Brain microvascular endothelial cell (primary cell): ENCODE results near the gene ACSF2.

Source experiments
- DNase-seq: peaks from one replicate; pipeline ENCODE4 v3.0.0-alpha.2; 2020
- H3K27ac ChIP-seq: fragments of 250-450 bp; sonication (Bioruptor Pico); 2 replicates; pipeline ENCODE4 v1.5.1; 2020; ENCODE audit warnings: mild to moderate bottlenecking, moderate library complexity
- H3K27me3 ChIP-seq: fragments of 250-450 bp; sonication (Bioruptor Pico); replicated peaks from 2 replicates; pipeline ENCODE4 v1.5.1; 2020; ENCODE audit warnings: mild to moderate bottlenecking
- H3K36me3 ChIP-seq: fragments of 250-450 bp; sonication (Bioruptor Pico); replicated peaks from 2 replicates; pipeline ENCODE4 v1.5.1; 2020; ENCODE audit warnings: mild to moderate bottlenecking
- H3K4me3 ChIP-seq: 2 replicates; pipeline ENCODE4 v1.5.1; 2011; ENCODE audit warnings: low read depth, mild to moderate bottlenecking, control low read depth, low read length, moderate library complexity
- CTCF ChIP-seq: IDR thresholded peaks from 2 replicates; pipeline ENCODE4 v1.5.1; 2011; ENCODE audit warnings: low read depth, mild to moderate bottlenecking, moderate library complexity, low read length, control low read depth, inconsistent platforms; ENCODE audit errors: missing control alignments
- in situ Hi-C: cut with HindIII; loops from 2 replicates; pipeline ENCODE4 v1.10.0; 2017; ENCODE audit warnings: low sequenced_read_pairs, low pct_ligation_motif_present

Gene ACSF2

GRCh38 chr17:50479522-50480141 is 53.6 kb downstream of the ACSF2 start:
- peak overlapping the region; percentile 80 for H3K4me3 ChIP-seq
- H3K36me3 ChIP-seq: peaks cover 17% of the 10 kb centered on the region
- TF ChIP-seq CTCF: peak; percentile 74
- no peak overlapping the region for H3K27ac ChIP-seq
- peak; percentile 68 for DNase-seq
- in situ Hi-C loops: no loop called here
- peaks cover 3% of the 10 kb centered on the region for H3K27me3 ChIP-seq

GRCh38 chr17:50480142-50480764 is 54.2 kb downstream of the ACSF2 start:
- in situ Hi-C loops: no loop called here
- peaks cover 20% of the 10 kb centered on the region for H3K36me3 ChIP-seq
- peaks cover 3% of the 10 kb centered on the region for H3K27me3 ChIP-seq
- H3K4me3 ChIP-seq: no peak overlapping the region
- DNase-seq: no peak
- no peak overlapping the region for H3K27ac ChIP-seq
- TF ChIP-seq CTCF: no peak

GRCh38 chr17:50480854-50481490 is 55.0 kb downstream of the ACSF2 start:
- Histone ChIP-seq H3K27me3 (peaks cover 3% of the 10 kb centered on the region), H3K36me3 (peaks cover 20% of the 10 kb centered on the region), H3K27ac (no peak overlapping the region), H3K4me3 (no peak overlapping the region)
- TF ChIP-seq CTCF: no peak
- in situ Hi-C loops: no loop called here
- DNase-seq: no peak

- H3K36me3 ChIP-seq: peaks cover 20% of the 10 kb centered on the region
- H3K27me3 ChIP-seq: no peaks in the 10 kb centered on the region
- in situ Hi-C loops: no loop called here
- TF ChIP-seq CTCF: no peak
- H3K27ac ChIP-seq: no peak overlapping the region
- H3K4me3 ChIP-seq: no peak overlapping the region
- no peak for DNase-seq
Measured at GRCh38 chr17:50481648-50482047, 55.6 kb downstream of the ACSF2 start.

- no peak for TF ChIP-seq CTCF
- DNase-seq: no peak
- Histone ChIP-seq H3K27me3 (no peaks in the 10 kb centered on the region), H3K36me3 (peaks cover 20% of the 10 kb centered on the region), H3K4me3 (no peak overlapping the region), H3K27ac (no peak overlapping the region)
- in situ Hi-C loops: no loop called here
Measured at GRCh38 chr17:50482110-50482509, 56.1 kb downstream of the ACSF2 start.
